Neural cell (in vitro differentiated cells): ENCODE measurements around the gene ZDHHC17. TPM values are rescaled to one million over a fixed set of nuclear protein-coding genes. Genes with fewer than 3 reads are reported as not detected.

Source experiments
- H2AFZ ChIP-seq: fragments of 200-600, 300-800 bp; sonication (generic), shearing (Covaris generic); 2 replicates; pipeline ENCODE4 v1.6.0; 2014; ENCODE audit warnings: low read depth, mild to moderate bottlenecking, antibody characterized with exemption, low read length, moderate library complexity
- H3F3A ChIP-seq: fragments of 200-600 bp; shearing (Covaris generic); 2 replicates; pipeline ENCODE4 v1.6.1; 2016; ENCODE audit warnings: mild to moderate bottlenecking, moderate library complexity, mixed read lengths, antibody characterized with exemption, low read length; ENCODE audit not compliant: insufficient read depth, poor library complexity, severe bottlenecking
- H3K27ac ChIP-seq: fragments of 200-600, 300-800 bp; sonication (generic), shearing (Covaris generic); 2 replicates; pipeline ENCODE4 v1.5.1; 2014; ENCODE audit warnings: mild to moderate bottlenecking, low read length, moderate library complexity
- H3K27me3 ChIP-seq: fragments of 300-800, 200-600 bp; sonication (generic), shearing (Covaris generic); 2 replicates; pipeline ENCODE4 v1.6.0; 2014; ENCODE audit warnings: mild to moderate bottlenecking, low read depth, low read length, moderate library complexity; ENCODE audit not compliant: insufficient read depth
- H3K36me3 ChIP-seq: fragments of 300-800, 200-600 bp; sonication (generic), shearing (Covaris generic); 2 replicates; pipeline ENCODE4 v1.5.1; 2014; ENCODE audit warnings: mild to moderate bottlenecking, antibody characterized with exemption, low read length, moderate library complexity; ENCODE audit not compliant: insufficient read depth
- H3K4me2 ChIP-seq: fragments of 300-800, 200-600 bp; sonication (generic), shearing (Covaris generic); 2 replicates; pipeline ENCODE4 v1.6.0; 2014; ENCODE audit warnings: mild to moderate bottlenecking, low read length
- H3K4me3 ChIP-seq: fragments of 300-800, 200-600 bp; sonication (generic), shearing (Covaris generic); 2 replicates; pipeline ENCODE4 v1.5.1; 2014; ENCODE audit warnings: mild to moderate bottlenecking, low read length, moderate library complexity
- H3K79me2 ChIP-seq: fragments of 200-600 bp; shearing (Covaris generic); replicated peaks from 2 replicates; pipeline ENCODE4 v1.6.0; 2014; ENCODE audit warnings: mild to moderate bottlenecking, low read length, moderate library complexity; ENCODE audit not compliant: insufficient read depth
- H3K9ac ChIP-seq: fragments of 300-800, 200-600 bp; sonication (generic), shearing (Covaris generic); 2 replicates; pipeline ENCODE4 v1.6.1; 2016; ENCODE audit warnings: mild to moderate bottlenecking, low read length, mixed read lengths
- H3K9me2 ChIP-seq: fragments of 200-600 bp; shearing (Covaris generic); 2 replicates; pipeline ENCODE4 v1.6.1; 2016; ENCODE audit warnings: mild to moderate bottlenecking, low read length, mixed read lengths; ENCODE audit not compliant: insufficient read depth
- H3K9me3 ChIP-seq: fragments of 200-600, 300-800 bp; sonication (generic), shearing (Covaris generic); 2 replicates; pipeline ENCODE4 v1.6.1; 2016; ENCODE audit warnings: mild to moderate bottlenecking, mixed run types, low read length, moderate library complexity, mixed read lengths
- H4K20me1 ChIP-seq: fragments of 200-600 bp; shearing (Covaris generic); 2 replicates; pipeline ENCODE4 v1.6.1; 2016; ENCODE audit warnings: mild to moderate bottlenecking, mixed run types; ENCODE audit not compliant: insufficient read depth
- EP300 ChIP-seq: fragments of 450-650 bp; conservative IDR thresholded peaks from 2 replicates; pipeline ENCODE4 v1.6.1; 2014; ENCODE audit warnings: antibody characterized with exemption, mild to moderate bottlenecking, moderate library complexity; ENCODE audit not compliant: poor library complexity, severe bottlenecking
- EZH2 ChIP-seq: fragments of 200-600, 300-800 bp; shearing (Covaris generic), sonication (generic); IDR thresholded peaks from 2 replicates; pipeline ENCODE4 v1.6.1; 2014; ENCODE audit warnings: antibody characterized with exemption, low read length, borderline replicate concordance, mild to moderate bottlenecking; ENCODE audit not compliant: insufficient read depth, poor library complexity, severe bottlenecking
- MXI1 ChIP-seq: fragments of 450-650 bp; conservative IDR thresholded peaks from 2 replicates; pipeline ENCODE4 v1.6.1; 2014; ENCODE audit warnings: antibody characterized with exemption, mild to moderate bottlenecking; ENCODE audit not compliant: poor library complexity, severe bottlenecking
- POLR2AphosphoS5 ChIP-seq: IDR thresholded peaks from 2 replicates; pipeline ENCODE4 v1.6.1; 2012
- RAD21 ChIP-seq: fragments of 450-650 bp; conservative IDR thresholded peaks from 2 replicates; pipeline ENCODE4 v1.6.1; 2014; ENCODE audit warnings: antibody characterized with exemption, mild to moderate bottlenecking, moderate library complexity
- REST ChIP-seq: IDR thresholded peaks from 2 replicates; pipeline ENCODE4 v1.6.1; 2012; ENCODE audit warnings: borderline replicate concordance
- SMC3 ChIP-seq: fragments of 450-650 bp; conservative IDR thresholded peaks from 2 replicates; pipeline ENCODE4 v1.6.1; 2014; ENCODE audit warnings: antibody characterized with exemption, mild to moderate bottlenecking, moderate library complexity; ENCODE audit not compliant: poor library complexity
- TAF1 ChIP-seq: IDR thresholded peaks from 2 replicates; pipeline ENCODE4 v1.6.1; 2012; ENCODE audit warnings: low read depth
- polyA plus RNA-seq: library from polyadenylated mRNA; depleted of rRNA; stranded (reverse); fragments of >200 nt; gene quantifications from 2 replicates; pipeline ENCODE4 v1.2.3, GENCODE V29; 2014
- TF ChIP-seq, protein P1 (sequence below): fragments of 450-650 bp; IDR thresholded peaks from 2 replicates; pipeline ENCODE4 v1.5.1; 2014; ENCODE audit warnings: antibody characterized with exemption, mild to moderate bottlenecking, moderate library complexity; ENCODE audit not compliant: poor library complexity, severe bottlenecking

Gene ZDHHC17
- polyA plus RNA-seq, 1 donor from 2014 or later: 217 TPM

GRCh38 chr12:76820888-76821482 is 57.1 kb downstream of the ZDHHC17 start:
- Histone ChIP-seq H3K36me3 (no peaks in the 10 kb centered on the region), H3K27me3 (no peaks in the 10 kb centered on the region), H3K9ac (no peak overlapping the region), H3K4me2 (no peak overlapping the region), H3K9me2 (no peaks in the 10 kb centered on the region), H3F3A (no peaks in the 10 kb centered on the region), H3K27ac (no peak overlapping the region), H3K79me2 (no peaks in the 10 kb centered on the region), H4K20me1 (peaks cover 3% of the 10 kb centered on the region), H3K9me3 (no peaks in the 10 kb centered on the region), H2AFZ (no peak overlapping the region), H3K4me3 (no peak overlapping the region)
- no peak for TF ChIP-seq MXI1
- TF ChIP-seq, protein P1, sequence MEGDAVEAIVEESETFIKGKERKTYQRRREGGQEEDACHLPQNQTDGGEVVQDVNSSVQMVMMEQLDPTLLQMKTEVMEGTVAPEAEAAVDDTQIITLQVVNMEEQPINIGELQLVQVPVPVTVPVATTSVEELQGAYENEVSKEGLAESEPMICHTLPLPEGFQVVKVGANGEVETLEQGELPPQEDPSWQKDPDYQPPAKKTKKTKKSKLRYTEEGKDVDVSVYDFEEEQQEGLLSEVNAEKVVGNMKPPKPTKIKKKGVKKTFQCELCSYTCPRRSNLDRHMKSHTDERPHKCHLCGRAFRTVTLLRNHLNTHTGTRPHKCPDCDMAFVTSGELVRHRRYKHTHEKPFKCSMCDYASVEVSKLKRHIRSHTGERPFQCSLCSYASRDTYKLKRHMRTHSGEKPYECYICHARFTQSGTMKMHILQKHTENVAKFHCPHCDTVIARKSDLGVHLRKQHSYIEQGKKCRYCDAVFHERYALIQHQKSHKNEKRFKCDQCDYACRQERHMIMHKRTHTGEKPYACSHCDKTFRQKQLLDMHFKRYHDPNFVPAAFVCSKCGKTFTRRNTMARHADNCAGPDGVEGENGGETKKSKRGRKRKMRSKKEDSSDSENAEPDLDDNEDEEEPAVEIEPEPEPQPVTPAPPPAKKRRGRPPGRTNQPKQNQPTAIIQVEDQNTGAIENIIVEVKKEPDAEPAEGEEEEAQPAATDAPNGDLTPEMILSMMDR: peak; percentile 35

GRCh38 chr12:76830436-76830835 is 66.5 kb downstream of the ZDHHC17 start:
- Histone ChIP-seq H4K20me1 (no peaks in the 10 kb centered on the region), H3K9me3 (peaks cover 5% of the 10 kb centered on the region), H3K4me2 (no peak overlapping the region), H3K27me3 (no peaks in the 10 kb centered on the region), H3K79me2 (no peaks in the 10 kb centered on the region), H3F3A (no peaks in the 10 kb centered on the region), H2AFZ (no peak overlapping the region), H3K4me3 (no peak overlapping the region), H3K9ac (no peak overlapping the region), H3K9me2 (no peaks in the 10 kb centered on the region), H3K27ac (no peak overlapping the region), H3K36me3 (peaks cover 7% of the 10 kb centered on the region)
- TF ChIP-seq MXI1: no peak
- TF ChIP-seq, protein P1: no peak
- no peak for TF ChIP-seq EP300
- no peak for TF ChIP-seq SMC3
- no peak for TF ChIP-seq POLR2AphosphoS5
- TF ChIP-seq EZH2: no peak
- no peak for TF ChIP-seq REST
- TF ChIP-seq RAD21: no peak
- no peak for TF ChIP-seq TAF1
